ENCODE measurements around the gene AGER. TPM values are rescaled to one million over a fixed set of nuclear protein-coding genes. Genes with fewer than 3 reads are reported as not detected.

The AGER gene
- total RNA-seq, 2 experiments from 2014 or later: 9.6 to 11.5 TPM

GRCh38 chr6:32140420-32141046 is 43.5 kb downstream of the AGER start:
- Mint-ChIP-seq H3K4me3 (no peak overlapping the region), H3K4me1 (no peaks in the 10 kb centered on the region), H3K9me3 (no peaks in the 10 kb centered on the region), H3K27me3 (peaks cover 3% of the 10 kb centered on the region), H3K36me3 (no peaks in the 10 kb centered on the region), H3K27ac (no peak overlapping the region)
- no peak for DNase-seq

- Mint-ChIP-seq H3K36me3 (no peaks in the 10 kb centered on the region), H3K4me3 (no peak overlapping the region), H3K4me1 (no peaks in the 10 kb centered on the region), H3K27me3 (peaks cover 3% of the 10 kb centered on the region), H3K9me3 (no peaks in the 10 kb centered on the region), H3K27ac (no peak overlapping the region)
- no peak for DNase-seq
Observed at GRCh38 chr6:32139590-32139989, 44.5 kb downstream of the AGER start.

- no peak for DNase-seq
- peaks cover 3% of the 10 kb centered on the region for H3K27me3 Mint-ChIP-seq
- no peak overlapping the region for H3K4me3 Mint-ChIP-seq
- no peaks in the 10 kb centered on the region for H3K36me3 Mint-ChIP-seq
- H3K27ac Mint-ChIP-seq: no peak overlapping the region
- H3K4me1 Mint-ChIP-seq: no peaks in the 10 kb centered on the region
- H3K9me3 Mint-ChIP-seq: no peaks in the 10 kb centered on the region
Observed at GRCh38 chr6:32137454-32137853, 46.6 kb downstream of the AGER start.

- Mint-ChIP-seq H3K27ac (no peak overlapping the region), H3K27me3 (no peaks in the 10 kb centered on the region), H3K4me1 (peaks cover 10% of the 10 kb centered on the region), H3K9me3 (no peaks in the 10 kb centered on the region), H3K36me3 (no peaks in the 10 kb centered on the region), H3K4me3 (no peak overlapping the region)
- DNase-seq: no peak
Observed at GRCh38 chr6:32133786-32134185, 50.3 kb downstream of the AGER start.

GRCh38 chr6:32132110-32132509 is 51.9 kb downstream of the AGER start:
- DNase-seq: no peak
- Mint-ChIP-seq H3K27me3 (no peaks in the 10 kb centered on the region), H3K4me3 (no peak overlapping the region), H3K9me3 (no peaks in the 10 kb centered on the region), H3K36me3 (peaks cover 2% of the 10 kb centered on the region), H3K4me1 (peaks cover 19% of the 10 kb centered on the region), H3K27ac (no peak overlapping the region)

GRCh38 chr6:32131439-32131948 is 52.6 kb downstream of the AGER start:
- H3K4me1 Mint-ChIP-seq: peaks cover 24% of the 10 kb centered on the region
- H3K36me3 Mint-ChIP-seq: peaks cover 2% of the 10 kb centered on the region
- no peak overlapping the region for H3K27ac Mint-ChIP-seq
- H3K27me3 Mint-ChIP-seq: no peaks in the 10 kb centered on the region
- no peak overlapping the region for H3K4me3 Mint-ChIP-seq
- no peaks in the 10 kb centered on the region for H3K9me3 Mint-ChIP-seq
- DNase-seq: no peak

Other genes with a start within 250 kb of the AGER start
- under 1 TPM; 0.52 to 0.82 TPM for gene CFB, start 238.2 kb downstream of the AGER start, total RNA-seq
- gene NELFE, start 225.3 kb downstream of the AGER start, total RNA-seq: 10 to 100 TPM; 73.8 to 75.5 TPM
- gene SKIC2, start 225.1 kb downstream of the AGER start, total RNA-seq: 10 to 100 TPM; 84.6 to 90.9 TPM
- gene DXO, start 212.1 kb downstream of the AGER start, total RNA-seq: 10 to 100 TPM; 15.6 to 16.3 TPM
- 1 to 10 TPM; 2.2 to 3.2 TPM for gene C4A, start 202.2 kb downstream of the AGER start, total RNA-seq
- 1 to 10 TPM; 3.0 to 4.0 TPM for gene C4B, start 169.5 kb downstream of the AGER start, total RNA-seq
- gene CYP21A2, start 145.8 kb downstream of the AGER start, total RNA-seq: under 1 TPM in 1 of 2 experiments, not detected in 1; 0.12 TPM
- 1 to 10 TPM in 1 of 2 experiments, under 1 TPM in 1; 0.43 to 1.2 TPM for gene TNXB, start 74.9 kb downstream of the AGER start, total RNA-seq
- gene ATF6B, start 56.0 kb downstream of the AGER start, total RNA-seq: 10 to 100 TPM; 50.4 to 53.5 TPM
- 1 to 10 TPM; 5.8 to 6.8 TPM for gene FKBPL, start 54.0 kb downstream of the AGER start, total RNA-seq
- gene PRRT1, start 32.3 kb downstream of the AGER start, total RNA-seq: 1 to 10 TPM; 1.4 to 1.5 TPM
- 10 to 100 TPM; 19.5 to 24.4 TPM for gene PPT2, start 30.1 kb downstream of the AGER start, total RNA-seq
- gene EGFL8, start 19.7 kb downstream of the AGER start, total RNA-seq: 10 to 100 TPM; 12.8 to 14.0 TPM
- gene AGPAT1, start 8.2 kb downstream of the AGER start, total RNA-seq: 10 to 100 TPM; 30.8 to 33.6 TPM
- gene RNF5, start 5.8 kb downstream of the AGER start, total RNA-seq: 10 to 100 TPM; 58.3 to 58.6 TPM
- gene PBX2, start 5.9 kb upstream of the AGER start, total RNA-seq: 10 to 100 TPM; 56.4 to 56.9 TPM
- gene GPSM3, start 8.4 kb upstream of the AGER start, total RNA-seq: 10 to 100 TPM; 68.4 to 71.3 TPM
- 1 to 10 TPM in 1 of 2 experiments, under 1 TPM in 1; 0.88 to 1.3 TPM for gene NOTCH4, start 39.8 kb upstream of the AGER start, total RNA-seq
- gene TSBP1, start 187.7 kb upstream of the AGER start, total RNA-seq: not detected
- gene BTNL2, start 222.9 kb upstream of the AGER start, total RNA-seq: not detected

Measured in activated naive CD8-positive, alpha-beta T cell treated with anti-CD3 and anti-CD28 coated beads for 36 hours (primary cell).